ENCODE measurements around the gene IMPG1.

The IMPG1 gene

DNA sequence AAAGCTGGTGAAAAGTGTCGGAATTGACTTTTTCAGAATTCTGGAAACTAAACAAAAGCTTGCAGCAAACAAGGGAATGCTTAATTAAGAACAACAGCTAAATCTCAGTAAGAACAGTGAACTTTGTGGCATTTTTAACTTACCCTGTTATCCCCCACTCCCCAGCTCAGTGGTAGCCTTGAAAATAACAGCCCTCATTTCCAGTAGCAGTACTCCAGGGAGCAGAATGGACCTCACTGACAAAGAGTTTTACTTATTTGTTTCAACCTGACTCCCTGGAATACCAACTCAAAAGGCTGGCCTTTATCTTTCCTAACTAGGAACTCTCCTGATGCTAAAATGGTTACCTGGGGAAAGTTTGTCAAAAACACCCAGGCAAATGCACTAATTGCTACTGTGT lies 108.9 kb downstream of the IMPG1 start:
- no peak for DNase-seq
- intact Hi-C loops (cut with DNase I), result no loop called here

DNA sequence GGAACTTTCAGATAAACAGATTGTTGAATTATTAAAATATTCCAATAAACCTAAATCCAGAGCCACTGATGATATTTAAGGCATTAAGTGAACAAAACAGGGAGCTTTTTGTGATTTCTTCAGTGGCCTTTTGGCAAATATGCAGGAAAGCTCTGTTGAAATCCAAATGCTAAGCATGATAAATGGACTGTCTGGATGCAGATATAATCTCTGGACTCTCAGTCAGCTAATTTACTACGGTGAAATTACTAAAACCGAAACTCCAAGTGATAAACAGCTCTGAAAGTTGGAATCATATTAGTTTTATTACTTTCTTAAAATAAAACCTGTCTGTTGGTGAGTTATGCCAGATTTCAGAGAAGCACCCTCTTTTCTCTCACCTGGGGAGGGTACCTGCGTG lies 120.3 kb downstream of the IMPG1 start:
- intact Hi-C loops (cut with DNase I), result no loop called here
- no peak for DNase-seq

DNA sequence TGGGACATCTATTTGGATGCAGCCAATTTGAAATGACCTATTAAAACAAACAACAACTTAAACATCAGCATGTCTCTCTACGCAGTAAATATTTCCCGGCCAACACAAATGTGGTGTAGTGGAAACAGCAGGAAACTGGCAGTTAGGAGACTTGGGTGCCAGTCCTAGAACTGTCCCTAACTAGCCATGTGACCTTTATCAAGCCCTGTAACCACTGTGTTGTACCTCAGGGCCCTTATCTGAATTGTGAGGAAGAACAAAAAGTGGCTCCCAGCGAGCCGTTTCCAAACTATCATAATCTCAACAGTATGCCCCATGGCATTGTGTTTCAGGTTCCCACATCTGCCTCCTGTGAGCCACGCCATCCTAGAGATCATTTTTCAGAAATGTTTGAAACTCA lies 124.5 kb downstream of the IMPG1 start:
- intact Hi-C loops (cut with DNase I), result no loop called here
- no peak for DNase-seq

DNA sequence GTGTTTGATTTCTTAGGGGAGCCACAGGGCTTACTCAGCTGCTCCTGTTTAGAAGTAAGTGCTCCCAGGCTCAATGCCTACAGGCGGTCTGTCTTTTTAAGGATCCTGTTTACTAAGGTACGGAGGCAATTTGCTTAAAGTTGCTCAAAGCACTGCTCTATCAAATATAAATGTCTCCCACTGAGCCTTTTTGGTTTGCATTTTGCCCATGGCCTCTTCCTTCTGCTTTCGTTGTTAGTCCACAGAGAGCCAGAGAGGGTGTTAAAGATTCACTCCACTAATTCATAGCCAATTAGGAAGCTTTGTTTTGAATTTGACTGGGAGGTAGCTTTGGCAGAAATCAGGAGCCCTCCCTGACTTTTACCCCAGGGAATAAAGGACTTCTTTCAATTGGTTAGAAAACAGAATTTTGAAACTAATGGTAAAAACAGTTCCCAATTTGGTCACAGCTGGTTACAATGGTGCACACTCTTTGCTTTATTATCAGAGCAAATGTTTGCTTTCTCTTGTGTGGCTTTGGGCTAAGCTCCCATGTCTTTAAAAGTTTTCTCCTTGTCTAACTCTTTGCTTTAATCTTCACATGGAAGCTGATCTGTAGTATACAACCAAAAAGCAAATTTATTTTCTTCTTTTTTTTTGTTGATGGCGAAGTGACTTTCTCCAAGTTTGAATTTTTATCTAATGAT lies 126.2 kb downstream of the IMPG1 start:
- intact Hi-C loops (cut with DNase I), result no loop called here
- no peak for DNase-seq

DNA sequence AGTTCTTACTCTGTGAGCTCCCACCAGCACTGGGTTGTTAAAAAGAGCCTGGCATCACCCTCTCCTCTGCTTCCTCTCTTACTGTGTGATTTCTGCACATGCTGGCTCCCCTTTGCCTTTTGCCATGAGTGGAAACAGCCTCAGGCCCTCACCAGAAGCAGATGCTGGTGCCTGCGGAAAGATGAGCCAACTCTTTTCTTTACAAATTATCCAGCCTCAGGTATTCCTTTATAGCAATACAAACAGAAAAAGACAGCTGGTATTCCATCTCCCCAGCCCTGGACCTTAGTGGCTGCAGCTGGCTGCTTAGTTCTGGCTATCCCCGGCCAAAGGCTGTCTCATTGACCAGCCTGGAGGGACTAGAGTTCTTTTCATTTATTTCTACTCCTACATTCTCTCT lies 129.1 kb downstream of the IMPG1 start:
- intact Hi-C loops (cut with DNase I), result no loop called here
- DNase-seq, result no peak

DNA sequence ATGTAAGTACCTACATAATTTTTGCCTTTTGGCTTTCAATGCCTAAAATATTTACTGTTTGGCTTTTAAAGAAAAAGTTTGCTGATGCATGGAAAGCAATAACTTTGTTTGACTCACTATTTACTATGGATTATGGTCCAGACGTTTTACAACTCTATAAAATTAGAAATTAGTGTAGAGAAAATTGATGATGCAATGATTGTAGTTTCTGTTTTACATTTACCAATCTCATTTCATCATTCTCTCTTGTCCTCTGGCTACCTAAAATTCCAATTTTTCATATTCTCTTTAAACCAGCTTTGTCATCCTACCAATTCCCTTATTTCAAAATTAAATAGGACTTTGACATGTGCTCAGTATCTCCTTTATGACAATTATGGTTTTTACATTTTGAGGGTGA lies 131.0 kb downstream of the IMPG1 start:
- no peak for DNase-seq
- intact Hi-C loops (cut with DNase I), result no loop called here

DNA sequence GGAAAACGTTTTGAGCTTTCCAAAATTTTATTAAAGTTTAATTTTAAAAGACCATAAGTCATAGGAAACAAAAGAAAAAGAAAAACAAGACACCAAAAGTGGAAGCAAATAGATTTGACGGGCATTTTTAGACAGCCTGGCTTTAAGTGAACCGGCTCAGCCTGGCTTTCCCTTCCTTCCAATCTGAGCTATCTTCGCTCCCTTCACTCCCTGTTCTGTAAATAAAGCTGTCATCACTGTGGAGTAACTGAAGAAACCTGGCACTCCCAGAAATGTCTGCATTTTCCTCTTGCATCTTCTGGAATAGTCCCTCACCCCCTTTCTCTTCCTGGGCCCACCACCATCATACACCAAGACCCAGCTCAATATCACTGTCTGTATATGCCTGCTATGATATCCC lies 131.9 kb downstream of the IMPG1 start:
- intact Hi-C loops (cut with DNase I), result no loop called here
- DNase-seq, result no peak

DNA sequence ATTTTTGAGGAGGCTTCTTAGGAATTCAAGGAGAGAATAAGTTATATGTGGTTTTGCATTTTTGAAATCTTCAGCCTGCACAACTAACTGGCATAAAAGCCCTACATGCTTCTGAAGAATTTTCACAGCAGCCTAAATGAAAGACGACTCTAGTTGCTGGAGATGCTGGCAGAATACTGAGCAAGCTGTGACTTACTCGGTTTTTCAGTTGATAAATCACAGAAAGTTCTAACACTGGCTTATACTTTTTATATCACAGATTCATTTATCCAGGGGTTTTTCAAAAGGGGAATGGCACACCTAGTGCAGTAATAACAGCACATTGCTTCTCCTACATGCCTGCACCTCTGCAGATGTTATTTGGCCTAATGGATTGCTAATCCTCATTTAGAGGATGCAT lies 134.6 kb downstream of the IMPG1 start:
- no peak for DNase-seq
- intact Hi-C loops (cut with DNase I), result loop anchor here (10.0 kb wide), 1 partner anchor 1517 kb away; no protein-coding TSS in a partner anchor

DNA sequence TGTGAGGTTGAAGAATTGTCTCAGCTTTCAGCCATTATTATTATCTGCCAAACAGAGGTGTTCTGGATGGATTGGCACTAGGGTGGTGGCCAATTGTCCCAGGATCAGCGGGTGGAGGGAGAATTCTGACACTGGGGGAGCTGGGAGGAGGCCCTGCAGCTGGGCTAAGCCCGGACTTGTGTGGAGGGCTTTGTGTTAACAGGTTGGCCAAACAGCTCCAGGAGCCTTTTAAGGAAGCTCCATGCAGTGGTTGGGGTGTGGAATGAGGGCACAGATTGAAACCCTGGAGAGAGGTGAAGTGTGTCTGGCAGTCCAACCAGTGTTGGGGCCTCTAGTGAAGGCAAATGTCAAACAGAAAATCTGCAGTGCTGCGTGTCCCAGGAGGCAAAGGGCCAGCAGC lies 135.8 kb downstream of the IMPG1 start:
- DNase-seq, result no peak
- intact Hi-C loops (cut with DNase I), result loop anchor here (10.0 kb wide), 1 partner anchor 1518 kb away; no protein-coding TSS in a partner anchor

DNA sequence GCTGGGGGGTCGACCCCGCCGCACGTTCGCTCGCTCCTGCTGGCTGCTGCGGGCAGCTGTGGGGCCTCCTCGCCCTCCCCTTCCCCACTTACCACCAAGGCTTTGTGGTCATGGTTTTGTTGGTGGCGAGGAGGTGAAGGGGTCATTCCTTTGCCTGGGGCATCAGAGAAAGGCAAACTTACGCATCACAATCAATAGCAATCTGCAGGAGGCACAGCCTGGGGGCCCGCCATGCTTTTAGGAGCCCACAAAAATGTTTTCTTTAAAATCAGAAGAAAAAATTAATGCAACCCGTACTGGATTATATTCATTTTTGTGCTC lies 137.0 kb downstream of the IMPG1 start:
- intact Hi-C loops (cut with DNase I), result loop anchor here (10.0 kb wide), 1 partner anchor 1519 kb away; no protein-coding TSS in a partner anchor
- DNase-seq, result no peak

DNA sequence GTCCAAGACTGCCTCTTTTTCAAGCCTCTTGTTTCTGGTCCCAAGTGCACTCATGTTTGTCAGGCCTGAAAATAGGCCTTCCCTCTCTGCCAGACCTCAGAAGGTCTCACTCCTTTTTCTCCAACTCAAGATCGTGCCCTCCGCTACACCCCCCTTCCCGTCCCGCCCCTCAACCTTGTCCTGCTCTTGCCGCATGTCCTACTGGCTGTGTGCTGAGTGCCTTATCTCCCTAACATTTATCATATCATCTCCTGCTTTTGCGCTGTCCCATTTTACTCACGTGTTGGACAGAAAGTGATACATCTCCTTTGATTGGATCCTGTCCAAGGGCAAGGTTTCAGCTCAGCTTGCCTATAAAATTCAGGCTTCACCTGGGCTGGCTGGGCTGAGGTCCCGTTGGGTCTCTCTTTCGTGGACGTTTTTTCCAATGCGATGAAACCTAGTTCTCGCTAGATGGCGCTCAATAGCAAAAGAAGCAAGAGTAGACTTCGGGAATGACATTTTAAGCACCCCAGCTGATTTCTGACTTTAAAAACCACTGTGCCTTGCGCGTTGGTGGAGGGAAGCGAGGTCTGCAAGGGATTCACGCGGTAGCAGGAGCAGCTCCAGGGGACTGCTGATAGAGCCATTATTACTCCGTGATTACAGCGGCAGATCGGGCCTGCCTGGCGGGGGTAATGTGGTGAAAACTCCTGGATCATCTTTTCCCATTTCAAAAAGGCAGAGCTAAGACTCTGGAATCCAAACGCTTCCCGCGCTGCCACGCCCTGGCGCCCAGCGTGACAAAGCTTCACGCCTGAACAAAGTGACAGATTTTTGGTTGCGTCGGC lies 137.6 kb downstream of the IMPG1 start:
- intact Hi-C loops (cut with DNase I), result loop anchor here (10.0 kb wide), 1 partner anchor 1520 kb away; no protein-coding TSS in a partner anchor
- DNase-seq, result peak; percentile 25 to 86 (median 58)

DNA sequence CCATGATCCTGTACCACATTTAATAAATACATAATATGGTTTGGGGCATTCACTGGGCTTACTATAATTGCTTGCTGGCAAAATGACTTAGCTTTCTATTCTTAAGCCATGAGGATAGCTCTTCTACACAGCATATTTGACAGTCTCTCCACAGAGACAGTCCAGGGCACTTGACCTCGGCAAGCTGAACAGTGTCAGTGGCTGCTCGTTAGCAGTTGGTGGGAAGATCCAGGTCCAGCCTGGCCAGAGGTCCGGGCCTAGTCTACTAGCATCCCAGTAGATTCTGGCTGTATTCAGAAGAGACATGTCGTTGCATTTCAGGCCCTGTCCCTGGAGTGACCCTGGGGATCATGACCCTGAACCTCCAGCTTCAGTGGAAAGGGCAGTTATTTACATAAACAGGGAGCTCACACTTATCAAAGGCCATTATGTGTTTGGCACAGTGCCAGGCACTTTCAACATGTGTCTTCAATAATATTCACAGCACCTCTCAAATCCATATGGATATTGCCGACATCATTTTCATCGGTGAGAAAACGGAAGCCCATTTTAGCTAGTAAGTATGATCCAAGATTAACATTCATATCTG lies 139.0 kb downstream of the IMPG1 start:
- DNase-seq, result peak in 3 of 42 donors; percentile 31 to 52 (median 46)
- intact Hi-C loops (cut with DNase I), result loop anchor here (10.0 kb wide), 1 partner anchor 1521 kb away; no protein-coding TSS in a partner anchor

DNA sequence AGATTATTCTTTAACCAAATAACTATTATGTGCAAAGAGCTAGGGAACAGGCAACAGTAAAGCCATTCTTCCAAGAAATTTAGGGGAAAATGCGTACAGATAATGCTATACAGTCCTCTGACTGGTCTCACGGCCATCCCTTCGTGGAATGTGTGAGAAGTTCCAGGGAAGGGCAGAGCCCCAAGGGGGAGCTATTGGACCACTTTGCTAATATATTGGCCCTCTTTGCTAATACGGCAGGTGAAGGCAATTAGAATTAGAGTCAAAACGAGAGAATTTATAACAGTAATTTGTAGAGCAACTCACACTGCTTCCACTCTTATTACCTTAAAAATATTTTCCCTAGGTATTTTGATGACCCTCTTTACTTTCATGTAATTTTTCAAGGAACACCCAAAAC lies 140.4 kb downstream of the IMPG1 start:
- intact Hi-C loops (cut with DNase I), result loop anchor here (10.0 kb wide), 1 partner anchor 1523 kb away; no protein-coding TSS in a partner anchor
- DNase-seq, result peak in 41 of 42 donors; percentile 14 to 75 (median 52)

DNA sequence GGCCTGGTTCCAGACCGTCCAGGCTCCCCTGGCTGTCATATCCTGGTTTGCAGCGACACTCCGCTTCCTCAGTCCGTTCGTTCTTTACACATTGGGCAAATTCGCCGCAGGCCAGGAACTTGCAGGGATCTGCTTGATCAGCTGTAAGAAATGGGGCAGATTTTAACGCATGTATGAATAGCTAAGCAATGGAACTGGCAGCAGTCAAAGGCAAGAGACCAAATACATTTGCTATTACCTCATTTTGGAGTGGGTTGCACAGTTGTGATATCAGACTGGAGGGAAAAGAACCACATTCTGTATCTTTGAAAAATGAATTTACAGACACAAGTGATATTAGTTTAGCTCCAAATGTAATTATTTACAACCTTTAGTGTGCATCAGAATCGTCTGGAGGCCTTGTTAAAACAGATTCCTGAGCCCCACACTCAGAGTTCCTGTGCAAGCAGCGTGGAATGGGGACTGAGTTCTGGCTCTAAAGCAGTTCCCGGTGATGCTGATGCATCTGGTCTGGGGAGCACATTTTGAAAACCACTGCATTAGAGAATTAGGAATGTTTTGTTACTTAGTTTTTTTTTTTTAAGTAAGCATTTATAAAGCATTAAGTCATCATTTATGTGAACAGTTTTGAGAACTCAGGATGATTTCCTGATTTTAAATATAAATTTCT lies 141.3 kb downstream of the IMPG1 start:
- peak in 1 of 42 donors; percentile 2 for DNase-seq
- intact Hi-C loops (cut with DNase I), result loop anchor here (10.0 kb wide), 1 partner anchor 1524 kb away; no protein-coding TSS in a partner anchor

DNA sequence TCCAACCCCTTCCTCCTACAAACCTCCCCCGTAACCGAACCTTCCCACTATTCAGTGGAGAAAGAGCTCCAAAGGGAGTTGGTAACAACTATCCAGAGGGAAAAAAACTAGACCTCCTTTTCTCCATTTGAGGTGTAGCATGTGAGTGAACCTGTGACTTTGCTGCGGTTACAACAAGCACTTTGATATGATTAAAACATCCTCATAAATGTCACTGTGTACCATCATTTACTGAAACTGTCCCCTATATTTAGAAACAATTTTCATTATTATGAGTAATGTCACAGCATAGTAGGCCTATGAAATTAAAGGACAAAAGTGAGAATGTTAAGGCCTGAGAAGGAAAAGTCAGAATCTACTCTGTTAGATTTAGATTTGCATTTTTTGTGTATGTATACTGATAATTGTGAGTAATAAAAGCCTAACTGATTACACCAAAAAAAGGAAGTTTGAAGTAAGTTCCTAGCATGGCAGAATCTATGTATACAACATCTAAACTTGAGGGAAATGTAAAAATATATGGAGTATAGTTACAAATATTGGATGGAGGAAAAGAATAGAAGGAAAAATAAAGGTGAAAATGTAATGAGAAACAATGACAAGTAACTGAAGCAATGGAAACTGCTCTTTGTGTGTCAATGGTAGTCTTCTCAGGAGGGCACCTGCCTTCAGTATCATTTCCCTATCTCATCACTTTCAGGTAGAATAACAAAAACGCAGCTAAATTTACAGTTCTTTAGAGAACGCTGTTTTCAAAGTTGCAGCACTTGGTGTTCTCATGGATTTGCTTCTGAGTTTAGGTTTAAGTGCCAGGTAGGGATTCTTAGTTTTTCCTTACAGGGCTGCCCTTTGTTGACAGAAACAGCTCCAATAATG lies 145.9 kb downstream of the IMPG1 start:
- no peak for DNase-seq
- intact Hi-C loops (cut with DNase I), result no loop called here

DNA sequence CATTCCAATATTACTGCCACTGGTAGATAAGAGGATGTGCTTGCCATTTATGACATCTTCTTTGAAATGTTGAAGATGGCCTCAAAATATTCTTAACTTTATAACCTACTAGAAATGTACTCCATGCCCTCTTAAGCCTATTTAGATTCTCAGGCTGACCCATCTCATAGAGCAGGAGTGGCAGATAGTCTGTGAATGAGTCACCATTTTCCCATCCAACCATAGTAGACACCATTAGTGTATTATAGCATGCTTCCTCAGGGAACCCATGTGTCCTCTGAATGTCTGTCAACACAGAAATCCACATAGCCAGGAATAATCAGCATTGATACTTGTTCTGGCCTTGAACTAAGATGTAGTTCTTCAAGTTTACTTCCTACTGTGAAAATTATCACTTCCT lies 150.2 kb downstream of the IMPG1 start:
- DNase-seq, result no peak
- intact Hi-C loops (cut with DNase I), result no loop called here

DNA sequence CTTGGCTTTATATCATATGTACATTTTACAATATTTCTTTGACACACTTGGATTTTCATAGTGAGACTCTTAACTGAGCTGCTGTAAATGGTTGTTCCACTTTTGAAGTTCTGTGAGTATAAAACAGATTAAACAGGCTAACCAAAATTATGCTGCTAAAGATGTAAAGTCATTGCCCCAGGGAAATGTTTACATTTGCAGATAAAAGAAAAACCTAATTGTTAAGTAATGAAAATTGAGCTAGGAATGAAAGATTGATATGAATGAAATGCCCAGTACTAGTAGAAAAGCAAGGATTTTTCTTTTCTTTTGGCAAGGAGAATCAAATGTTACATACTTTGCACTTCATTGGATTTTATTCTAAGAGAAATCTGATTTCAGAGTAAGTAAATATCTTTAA lies 159.4 kb downstream of the IMPG1 start:
- no peak for DNase-seq
- intact Hi-C loops (cut with DNase I), result no loop called here

DNA sequence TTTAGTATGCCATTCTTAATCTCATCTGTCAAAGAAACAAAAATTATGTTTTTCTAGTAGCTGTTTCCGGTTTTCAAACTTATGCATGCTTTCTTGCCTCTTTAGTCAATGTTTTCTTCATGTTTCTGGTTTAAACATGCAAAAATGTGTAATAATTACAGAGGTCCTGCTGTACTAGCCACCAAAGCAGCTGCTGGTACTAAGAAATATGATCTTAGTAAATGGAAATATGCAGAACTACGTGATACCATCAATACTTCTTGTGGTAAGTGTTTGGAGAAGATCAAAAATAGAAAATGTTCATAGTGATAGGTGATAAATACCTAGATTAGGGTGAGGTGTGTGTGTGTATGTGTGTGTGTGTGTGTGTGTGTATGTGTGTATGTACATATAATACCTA lies 165.0 kb downstream of the IMPG1 start:
- intact Hi-C loops (cut with DNase I), result no loop called here
- DNase-seq, result no peak

DNA sequence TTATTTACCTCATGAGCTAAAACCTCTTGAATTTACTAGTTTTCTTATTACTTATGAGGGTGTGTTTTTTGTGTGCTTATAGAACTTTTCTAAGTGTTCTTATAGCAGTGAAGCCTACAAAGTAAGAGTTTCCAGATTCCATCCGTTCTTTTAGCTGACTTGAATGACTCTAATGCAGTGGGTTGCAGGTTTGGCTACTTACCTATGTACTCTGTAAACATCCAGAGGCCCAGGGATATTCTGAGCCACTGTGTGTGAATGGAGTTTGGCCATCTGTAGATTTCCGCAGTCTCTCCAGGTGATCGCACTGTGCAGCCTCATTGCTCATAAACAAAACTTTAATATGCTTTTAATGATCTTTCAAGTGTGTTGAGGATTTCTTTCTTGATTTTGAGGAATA lies 165.6 kb downstream of the IMPG1 start:
- no peak for DNase-seq
- intact Hi-C loops (cut with DNase I), result no loop called here

Data from head of caudate nucleus (tissue), 42 donors.